HG02884 (cell line): ENCODE measurements around the gene CFAP97D2.
"Not testable (repeated sequence)": the region's sequence is repeated elsewhere in the genome, so short reads cannot be mapped to it uniquely, and the experiment has no call there.

ENCODE experiments used
- ATAC-seq: cut with Tn5 transposase; IDR thresholded peaks from one replicate; pipeline ENCODE4 v1.9.1; 2021; ENCODE audit warnings: mild to moderate bottlenecking, moderate library complexity; ENCODE audit not compliant: unreplicated experiment

Gene CFAP97D2

GRCh38 chr13:114263578-114263977 lies 84.5 kb downstream of the CFAP97D2 start:
- ATAC-seq = no peak

- not testable (repeated sequence) for ATAC-seq
Observed at GRCh38 chr13:114264313-114264712, 85.3 kb downstream of the CFAP97D2 start.

- ATAC-seq = no peak
Observed at GRCh38 chr13:114264886-114265611, 86.0 kb downstream of the CFAP97D2 start.

GRCh38 chr13:114266241-114266640 lies 87.2 kb downstream of the CFAP97D2 start:
- no peak for ATAC-seq

- ATAC-seq = no peak
Observed at GRCh38 chr13:114268344-114269280, 89.6 kb downstream of the CFAP97D2 start.

GRCh38 chr13:114269281-114269770 lies 90.3 kb downstream of the CFAP97D2 start:
- no peak for ATAC-seq
